CD4-positive, alpha-beta T cell treated with Interleukin-4 for 4 hours (primary cell): ENCODE measurements around the gene FBXW7.

Experiments
- DNase-seq: peaks from one replicate; pipeline ENCODE4 v3.0.0-alpha.2; 2020

FBXW7 gene

GRCh38 chr4:152509595-152510225 lies 26.2 kb downstream of the FBXW7 start:
- no peak for DNase-seq

GRCh38 chr4:152508818-152509217 lies 27.1 kb downstream of the FBXW7 start:
- DNase-seq, result no peak

DNA sequence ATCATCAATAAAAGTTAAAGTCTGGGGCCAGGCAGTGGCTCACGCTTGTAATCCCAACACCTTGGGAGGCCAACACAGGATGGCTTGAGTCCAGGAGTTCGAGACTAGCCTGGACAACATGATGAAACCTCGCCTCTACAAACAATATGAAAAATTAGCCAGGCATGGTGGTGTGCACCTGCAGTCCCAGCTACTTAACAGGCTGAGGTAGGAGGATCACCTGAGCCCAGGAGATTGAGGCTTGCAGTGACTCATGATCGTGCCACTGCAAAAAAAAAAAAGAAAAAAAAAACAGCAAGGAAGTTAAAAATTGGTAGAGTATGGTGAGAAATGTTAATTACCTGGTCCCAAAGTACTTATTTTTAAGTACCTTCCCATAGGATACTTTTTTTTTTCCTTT lies 27.5 kb downstream of the FBXW7 start:
- DNase-seq, result no peak

DNA sequence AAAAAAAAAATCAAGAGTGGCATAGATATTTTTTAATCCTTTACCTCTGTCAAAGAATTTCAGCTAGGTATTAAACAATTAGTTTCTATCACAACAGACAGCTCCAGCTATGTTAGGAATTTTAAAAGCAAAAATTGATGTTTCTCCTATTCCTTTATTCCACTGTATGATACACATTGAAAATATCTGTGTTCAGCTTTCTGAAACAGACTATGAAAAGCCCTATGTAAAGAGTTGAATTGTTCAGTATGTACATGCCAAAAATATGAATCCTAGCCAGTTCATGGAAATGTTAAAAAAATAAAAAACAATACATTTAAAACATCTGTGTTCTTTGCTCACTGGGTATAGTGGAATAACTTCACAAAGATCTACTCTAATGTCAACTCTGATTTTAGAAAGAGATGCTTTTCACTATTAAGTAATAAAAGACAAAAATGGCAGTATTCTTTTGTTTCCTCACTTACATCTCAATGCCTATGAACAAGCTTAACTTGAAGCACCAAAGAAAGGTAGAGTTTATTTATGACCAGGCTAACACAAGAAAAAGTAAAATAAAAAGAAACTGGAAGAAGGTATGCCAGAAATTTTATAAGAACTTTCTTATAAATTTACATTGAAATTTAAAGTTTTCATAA lies 32.1 kb downstream of the FBXW7 start:
- no peak for DNase-seq

DNA sequence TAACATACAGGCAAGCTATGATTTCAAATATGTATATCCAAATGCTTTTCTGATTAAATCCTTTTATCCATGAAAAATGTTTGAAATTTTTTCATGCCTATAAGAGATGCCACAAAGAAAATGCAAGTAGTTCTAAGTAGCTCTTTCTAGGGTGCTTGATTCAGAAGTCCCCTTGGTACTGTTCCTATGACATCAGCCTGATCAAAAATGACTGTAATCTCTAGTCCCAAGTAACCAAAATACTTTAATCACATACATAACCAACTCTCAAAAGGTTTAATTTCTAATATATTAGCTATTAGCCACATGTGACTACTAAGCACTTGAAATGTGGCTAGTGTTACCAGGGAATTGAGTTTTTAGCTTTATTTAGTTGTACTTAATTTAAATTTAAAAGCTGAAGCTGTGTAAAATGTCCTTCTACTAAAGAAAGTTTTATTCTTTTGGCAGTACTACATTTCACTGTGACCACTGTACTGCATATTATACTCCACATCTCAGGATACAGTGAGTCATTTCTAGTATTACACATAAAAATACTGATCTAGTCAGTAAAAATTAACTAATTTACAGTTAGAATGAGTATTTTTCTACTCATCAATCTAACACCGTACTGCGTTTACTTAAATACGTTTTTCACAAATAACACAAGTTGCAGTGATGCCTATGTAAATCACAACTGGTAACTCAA lies 33.9 kb downstream of the FBXW7 start:
- no peak for DNase-seq

DNA sequence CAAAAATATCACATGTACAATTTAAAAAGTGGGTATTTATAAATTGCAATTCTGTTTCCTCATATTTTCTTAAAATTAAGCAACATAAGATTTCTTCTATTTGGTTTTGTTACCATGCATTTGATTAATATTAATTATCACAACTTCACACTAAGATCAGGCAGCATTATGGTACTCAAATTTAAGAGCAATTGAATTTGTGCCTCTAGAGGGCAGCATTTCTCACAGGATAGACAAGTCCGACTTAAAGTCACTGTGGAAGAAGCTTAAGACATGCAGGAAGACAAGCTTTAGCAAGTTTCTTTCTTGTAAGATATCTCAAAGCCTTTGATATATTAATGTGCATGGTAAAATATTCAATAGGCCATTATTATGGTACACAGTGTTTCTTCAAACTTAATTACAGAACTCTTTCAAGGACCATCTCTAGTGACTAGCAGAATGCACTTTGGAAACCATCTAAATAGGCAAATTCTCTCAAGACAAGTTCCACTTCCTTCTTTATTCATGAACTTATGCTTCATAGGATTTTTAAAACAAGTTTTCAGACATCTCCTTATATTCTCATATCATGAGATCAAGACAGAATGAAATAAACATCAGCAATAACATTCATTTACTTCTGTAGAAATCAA lies 35.0 kb downstream of the FBXW7 start:
- DNase-seq, result peak; percentile 88

DNA sequence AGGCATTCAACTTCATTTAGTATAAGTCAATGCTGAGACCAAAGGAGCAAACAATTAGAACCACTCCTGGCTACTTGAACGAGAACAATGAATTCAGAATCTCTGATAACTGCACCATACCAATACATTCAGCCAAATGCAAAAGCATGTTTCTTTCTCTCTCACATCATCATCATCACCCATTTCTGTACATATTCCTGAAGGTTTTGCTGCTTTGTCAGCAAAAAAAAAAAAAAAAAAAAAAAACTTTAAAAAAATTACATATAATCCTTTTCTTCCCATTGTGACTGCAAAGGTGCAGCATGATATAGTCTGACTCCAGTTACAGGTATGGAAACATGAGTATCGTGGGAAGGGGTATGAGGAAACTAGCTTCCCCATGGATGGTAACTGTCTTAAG lies 35.6 kb downstream of the FBXW7 start:
- DNase-seq, result no peak

DNA sequence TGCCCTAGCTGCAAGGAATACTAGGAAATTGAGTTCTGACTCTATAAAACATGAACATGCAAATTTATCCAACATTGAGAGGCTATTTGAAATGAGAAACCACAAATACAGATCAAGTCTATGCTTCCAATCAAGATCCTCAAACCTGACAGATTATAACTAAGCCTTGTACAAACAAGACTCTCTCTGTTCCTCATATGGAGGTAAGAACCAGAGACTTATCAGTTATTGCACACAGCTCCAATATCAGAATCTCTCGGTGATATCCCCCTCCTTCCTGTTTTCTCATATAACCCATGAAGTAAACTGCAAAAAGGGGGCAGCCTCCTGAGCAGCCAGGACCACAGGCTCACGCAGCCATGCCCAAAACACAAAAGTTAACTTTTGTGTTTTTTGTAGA lies 36.5 kb downstream of the FBXW7 start:
- DNase-seq, result no peak

GRCh38 chr4:152494020-152494419 lies 41.9 kb downstream of the FBXW7 start:
- DNase-seq, result no peak

DNA sequence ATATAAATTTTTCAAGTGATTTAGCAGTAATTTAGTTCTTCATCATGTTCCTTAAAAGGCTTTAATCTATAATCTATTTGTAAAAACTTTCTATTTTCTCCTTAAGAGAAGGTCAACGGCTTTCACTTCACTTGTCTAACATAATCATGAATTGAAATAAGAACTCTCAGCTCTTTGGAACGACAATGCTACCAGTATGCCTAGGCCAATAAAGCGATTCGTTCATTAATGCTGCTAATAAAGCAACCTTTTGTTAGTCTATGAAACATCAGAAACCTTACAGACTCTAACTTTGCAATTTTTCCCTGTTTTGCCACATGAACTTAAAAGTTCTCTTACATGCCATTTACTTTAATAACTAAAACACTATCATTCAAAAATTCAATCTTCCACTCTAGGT lies 47.6 kb downstream of the FBXW7 start:
- DNase-seq, result no peak

DNA sequence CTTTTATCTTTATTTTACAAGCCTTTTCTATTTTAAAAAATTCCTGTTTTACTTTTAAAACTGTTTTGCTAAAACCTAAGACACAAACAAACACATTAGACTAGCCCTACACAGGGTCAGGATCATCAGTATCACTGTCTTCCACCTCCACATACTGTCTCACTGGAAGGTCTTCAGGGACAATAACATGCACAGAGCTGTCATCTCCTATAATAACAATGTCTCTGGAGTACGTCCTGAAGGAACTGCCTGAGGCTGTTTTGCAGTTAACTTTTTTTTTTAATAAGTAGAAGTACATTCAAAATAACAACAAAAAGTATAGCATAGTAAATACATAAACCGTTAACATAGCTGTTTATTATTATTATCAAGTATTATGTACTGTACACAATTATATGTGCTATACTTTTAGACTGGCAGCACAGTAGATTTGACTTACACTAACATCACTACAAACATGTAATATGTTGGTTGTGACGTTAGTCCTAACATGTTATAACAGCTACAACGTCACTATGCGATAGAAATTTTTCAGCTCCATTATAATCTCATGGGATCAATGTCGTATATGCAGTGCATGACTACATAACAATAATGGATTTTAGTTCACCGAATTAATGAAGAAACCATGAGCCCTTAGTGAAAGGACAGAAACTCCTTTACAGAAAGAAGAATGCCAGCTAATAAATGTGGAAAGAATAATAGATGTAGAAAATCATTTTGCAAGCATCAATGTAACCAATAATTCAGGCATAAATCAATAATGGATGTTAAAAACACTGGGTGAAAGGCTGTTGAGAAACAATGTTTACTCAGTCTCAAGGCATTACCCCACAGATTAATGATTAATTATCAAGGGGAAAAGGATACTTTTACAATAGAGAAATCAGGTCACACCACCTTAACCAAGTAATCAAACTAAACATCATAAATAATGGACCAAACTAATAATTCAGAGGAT lies 49.2 kb downstream of the FBXW7 start:
- no peak for DNase-seq

GRCh38 chr4:152485726-152486276 lies 50.1 kb downstream of the FBXW7 start:
- DNase-seq, result peak; percentile 78

DNA sequence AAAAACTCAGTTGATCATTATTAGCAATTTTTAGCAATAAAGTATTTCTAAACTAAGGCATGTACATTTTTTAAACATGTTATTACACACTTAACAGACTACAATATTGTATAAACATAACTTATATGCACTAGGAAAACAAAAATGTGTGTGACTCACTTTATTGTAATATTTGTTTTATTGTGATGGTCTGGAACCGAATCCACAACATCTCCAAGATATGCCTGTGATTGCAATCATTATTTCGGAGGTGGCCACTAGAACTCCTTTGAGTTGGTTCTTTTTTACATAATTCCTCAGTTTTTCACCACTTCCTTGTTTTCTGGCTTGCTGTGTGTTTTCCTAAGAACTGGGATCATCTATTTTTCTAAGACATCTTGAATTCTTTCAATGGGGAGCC lies 53.7 kb downstream of the FBXW7 start:
- DNase-seq, result no peak

DNA sequence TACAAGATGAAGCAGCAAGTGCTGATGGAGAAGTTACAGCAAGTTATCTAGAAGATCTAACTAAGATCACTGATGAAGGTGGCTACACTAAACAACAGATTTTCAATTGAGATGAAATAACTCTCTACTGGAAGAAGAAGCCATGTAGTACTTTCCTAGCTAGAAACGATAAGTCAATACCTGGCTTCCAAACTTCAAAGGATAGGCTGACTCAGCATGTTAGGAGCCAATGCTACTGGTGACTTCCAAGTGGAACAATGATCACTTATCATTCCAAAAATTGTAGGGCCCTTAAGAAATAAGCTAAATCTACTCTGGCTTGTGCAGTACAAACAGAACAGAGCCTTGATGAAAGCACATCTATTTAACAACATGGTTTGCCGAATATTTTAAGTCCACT lies 55.0 kb downstream of the FBXW7 start:
- no peak for DNase-seq

GRCh38 chr4:152480326-152480725 lies 55.6 kb downstream of the FBXW7 start:
- DNase-seq, result no peak

DNA sequence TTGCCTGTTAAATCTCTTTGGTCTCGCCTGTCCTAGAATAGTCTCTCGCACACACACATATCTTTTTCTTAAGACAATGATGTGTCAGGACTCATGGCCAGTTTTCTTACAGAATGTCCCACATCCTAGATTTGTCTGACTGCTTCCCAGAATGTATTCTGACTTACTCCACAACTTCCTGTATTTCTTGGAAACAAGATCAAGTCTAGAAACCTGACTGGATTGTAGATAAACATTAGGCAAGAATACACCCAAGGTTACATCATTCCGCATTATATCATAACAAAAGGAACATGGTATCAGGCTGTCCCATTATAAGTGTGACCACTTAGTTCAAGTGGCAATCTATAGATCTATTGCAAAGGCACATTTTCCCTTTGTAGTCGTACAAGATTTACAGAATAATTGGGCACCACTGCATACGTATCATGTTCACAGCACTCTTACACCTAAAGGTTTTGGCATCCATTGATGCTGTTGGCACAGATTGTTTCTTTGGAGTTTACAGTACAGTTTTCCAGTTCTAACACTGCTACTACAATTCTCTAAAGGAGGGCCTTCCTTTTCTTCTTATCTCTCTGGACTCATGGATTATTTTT lies 56.4 kb downstream of the FBXW7 start:
- DNase-seq, result no peak

- DNase-seq, result no peak
Observed at GRCh38 chr4:152478461-152479237, 57.2 kb downstream of the FBXW7 start.

GRCh38 chr4:152476796-152477195 lies 59.1 kb downstream of the FBXW7 start:
- DNase-seq, result no peak

GRCh38 chr4:152471251-152471792 lies 64.6 kb downstream of the FBXW7 start:
- DNase-seq, result no peak

DNA sequence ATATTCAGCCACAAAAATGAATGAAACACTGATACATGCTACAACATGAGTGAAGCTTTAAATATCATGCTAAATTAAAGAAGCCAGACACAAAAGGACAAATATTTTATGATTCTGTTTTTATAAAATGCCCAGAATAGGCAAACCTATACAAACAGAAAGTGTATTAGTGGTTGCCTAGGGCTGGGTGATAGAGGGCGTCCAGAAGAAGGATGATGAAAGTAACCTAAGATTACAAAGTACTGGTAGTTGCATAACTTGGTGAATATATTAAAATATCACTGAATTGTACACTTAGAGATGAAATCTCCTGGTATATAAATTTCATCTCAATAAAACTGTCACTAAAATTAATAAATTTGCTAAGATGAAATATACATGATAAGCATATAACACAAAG lies 67.5 kb downstream of the FBXW7 start:
- DNase-seq, result no peak

DNA sequence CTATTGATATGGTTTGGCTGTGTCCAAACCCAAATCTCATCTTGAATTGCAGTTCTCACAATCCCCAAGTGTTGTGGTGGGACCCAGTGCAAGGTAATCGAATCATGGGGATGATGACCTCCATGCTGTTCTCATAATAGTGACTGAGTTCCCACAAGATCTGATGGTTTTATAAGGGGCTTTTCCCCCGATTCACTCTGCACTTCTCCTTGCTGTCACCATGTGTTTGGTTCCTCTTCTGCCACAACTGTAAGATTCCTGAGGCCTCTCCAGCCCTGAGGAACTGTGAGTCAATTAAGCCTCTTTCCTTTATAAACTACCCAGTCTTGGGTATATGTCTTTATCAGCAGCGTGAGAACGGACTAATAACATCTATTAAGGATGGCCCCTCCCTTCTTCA lies 68.8 kb downstream of the FBXW7 start:
- no peak for DNase-seq
